GM18519 (cell line): ENCODE results near the gene GIPR.
"Not testable (repeated sequence)": the region's sequence is repeated elsewhere in the genome, so short reads cannot be mapped to it uniquely, and the experiment has no call there.

Experiments used
- ATAC-seq: cut with Tn5 transposase; IDR thresholded peaks from one replicate; pipeline ENCODE4 v1.9.1; 2021; ENCODE audit warnings: mild to moderate bottlenecking, moderate library complexity; ENCODE audit not compliant: unreplicated experiment, low FRiP score

GIPR gene

GRCh38 chr19:45645631-45646344, 22.2 kb upstream of the GIPR start:
- no peak for ATAC-seq

GRCh38 chr19:45646345-45646698, 21.7 kb upstream of the GIPR start:
- no peak for ATAC-seq

- no peak for ATAC-seq
Observed at GRCh38 chr19:45650722-45651121, 17.3 kb upstream of the GIPR start.

- ATAC-seq = no peak
Observed at GRCh38 chr19:45653634-45654033, 14.4 kb upstream of the GIPR start.

- no peak for ATAC-seq
Observed at GRCh38 chr19:45655073-45655472, 12.9 kb upstream of the GIPR start.

DNA sequence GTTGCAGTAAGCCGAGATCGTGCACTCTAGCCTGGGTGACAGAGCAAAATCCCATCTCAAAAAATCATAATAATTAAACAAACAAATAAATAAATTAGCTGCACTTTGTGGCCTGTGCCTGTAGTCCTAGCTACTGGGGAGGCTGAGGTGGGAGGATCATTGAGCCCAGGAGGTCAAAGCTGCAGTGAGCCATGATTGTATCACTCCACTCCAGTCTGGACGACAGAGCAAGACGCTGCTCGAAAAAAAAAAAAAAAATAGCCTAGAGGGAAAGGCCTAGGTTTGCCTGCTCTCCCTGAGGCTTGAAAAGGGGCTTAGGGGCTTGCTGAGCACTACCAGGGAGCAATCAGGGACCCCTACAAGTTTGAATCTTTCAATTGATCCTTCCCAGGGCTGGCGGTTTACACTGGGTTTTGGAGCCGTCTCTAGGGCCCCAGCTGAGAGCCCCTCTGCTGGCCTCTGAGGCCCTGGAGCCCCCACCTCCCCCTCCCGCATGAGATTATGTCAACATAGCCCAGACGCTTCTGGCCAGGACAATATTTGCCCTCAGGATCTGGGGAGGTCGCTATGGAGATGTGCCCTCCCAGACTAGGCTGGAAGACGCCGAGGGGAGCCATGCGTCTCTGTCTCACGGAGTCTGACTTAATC, 10.4 kb upstream of the GIPR start:
- no peak for ATAC-seq

GRCh38 chr19:45659096-45659729, 8.8 kb upstream of the GIPR start:
- no peak for ATAC-seq

DNA sequence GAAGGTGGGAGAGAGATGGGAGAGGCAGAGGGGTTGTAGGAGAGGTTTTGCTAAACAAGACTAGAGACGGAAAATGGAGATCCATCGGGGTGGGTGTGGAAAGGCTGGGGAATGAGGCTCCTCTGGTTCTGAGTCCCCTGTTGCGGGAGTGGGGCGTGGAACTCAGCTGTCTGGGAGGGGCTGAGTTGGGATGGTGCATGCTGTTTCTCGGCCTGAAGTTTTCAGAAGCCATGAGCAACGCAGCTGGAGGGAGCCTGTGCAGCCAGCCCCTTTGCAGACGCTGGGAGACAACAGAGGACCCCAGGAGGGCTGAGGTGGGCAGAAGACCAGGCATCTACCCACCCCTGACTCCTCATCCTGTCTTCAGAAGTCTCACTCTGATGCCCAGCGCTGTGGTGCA, 7.4 kb upstream of the GIPR start:
- no peak for ATAC-seq

GRCh38 chr19:45663800-45664199, 4.2 kb upstream of the GIPR start:
- no peak for ATAC-seq

GRCh38 chr19:45664575-45664974, 3.4 kb upstream of the GIPR start:
- ATAC-seq = no peak

DNA sequence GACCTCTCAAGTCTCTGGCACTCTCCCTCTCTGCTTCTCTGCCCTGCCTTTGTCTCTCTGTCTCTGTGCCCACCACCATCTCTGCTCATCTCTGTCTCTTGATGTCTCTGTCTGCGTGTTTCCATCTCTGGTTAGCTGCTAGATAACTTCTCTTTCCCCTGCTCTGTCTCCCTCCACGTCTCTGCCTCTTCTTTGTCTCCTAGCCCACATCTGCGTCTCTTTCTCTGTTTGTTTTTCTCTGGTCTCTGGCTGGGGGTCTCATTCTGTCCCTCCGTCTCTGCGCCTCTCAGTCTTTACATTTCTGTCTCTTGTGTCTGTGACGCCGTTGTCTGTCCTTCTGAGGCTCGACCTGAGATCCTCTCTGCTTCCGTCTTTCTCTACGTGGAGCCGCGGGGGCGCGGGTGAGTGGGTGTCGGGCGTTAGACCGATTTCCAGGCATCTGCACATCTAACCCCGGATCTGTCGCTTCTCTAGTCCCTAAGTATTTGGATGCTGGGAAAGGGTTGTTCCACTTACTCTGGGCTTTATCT, 386 bp downstream of the GIPR start:
- ATAC-seq = no peak

DNA sequence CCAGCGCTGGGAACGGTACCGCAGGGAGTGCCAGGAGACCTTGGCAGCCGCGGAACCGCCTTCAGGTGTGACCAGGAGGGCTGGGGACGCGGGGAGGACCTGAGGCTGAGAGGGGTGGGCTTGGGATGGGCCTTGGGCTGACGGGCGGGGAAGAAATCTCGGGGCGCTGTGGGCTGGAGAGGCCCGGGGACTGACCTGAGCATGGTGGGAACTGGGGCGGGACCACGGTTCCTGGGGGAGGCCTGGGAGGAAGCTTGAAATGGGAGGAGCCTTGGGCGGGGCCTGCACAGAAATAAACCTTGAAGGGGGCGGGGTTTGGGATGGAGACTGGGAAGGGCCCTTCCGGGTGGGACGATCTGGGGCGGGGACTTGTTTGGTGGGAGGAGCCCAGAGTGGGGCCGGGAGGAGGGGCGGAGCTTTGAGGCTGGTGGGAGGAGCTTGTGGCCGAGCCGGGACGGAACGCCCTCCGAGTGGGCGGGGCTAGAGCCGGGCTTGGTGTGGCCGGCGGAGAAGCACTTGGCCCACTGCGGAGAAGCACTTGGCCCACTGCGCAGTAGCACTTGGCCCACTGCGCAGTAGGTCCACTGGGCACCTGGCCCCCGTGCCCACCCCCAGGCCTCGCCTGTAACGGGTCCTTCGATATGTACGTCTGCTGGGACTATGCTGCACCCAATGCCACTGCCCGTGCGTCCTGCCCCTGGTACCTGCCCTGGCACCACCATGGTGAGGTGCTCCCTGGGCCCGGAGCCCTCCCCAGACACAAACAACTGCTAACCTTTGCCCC, 2.8 kb downstream of the GIPR start:
- ATAC-seq = peak; percentile 43

- ATAC-seq = no peak
Observed at GRCh38 chr19:45674946-45675345, 6.9 kb downstream of the GIPR start.

DNA sequence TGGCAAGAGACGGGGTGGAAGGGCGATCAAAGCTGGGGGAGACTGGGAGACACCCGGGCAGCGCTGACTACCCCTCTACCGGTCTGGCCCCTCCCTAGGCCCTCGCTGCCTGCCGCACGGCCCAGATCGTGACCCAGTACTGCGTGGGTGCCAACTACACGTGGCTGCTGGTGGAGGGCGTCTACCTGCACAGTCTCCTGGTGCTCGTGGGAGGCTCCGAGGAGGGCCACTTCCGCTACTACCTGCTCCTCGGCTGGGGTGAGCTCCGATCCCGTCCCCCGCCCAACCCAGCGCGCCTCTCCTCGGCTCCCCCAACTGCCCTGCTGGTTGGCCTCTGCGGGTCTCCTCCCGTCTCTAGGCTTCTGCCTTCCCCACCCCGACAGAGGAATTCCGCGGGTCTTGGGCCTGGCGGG, 8.8 kb downstream of the GIPR start:
- ATAC-seq = no peak

GRCh38 chr19:45677351-45678230, 9.6 kb downstream of the GIPR start:
- no peak for ATAC-seq

DNA sequence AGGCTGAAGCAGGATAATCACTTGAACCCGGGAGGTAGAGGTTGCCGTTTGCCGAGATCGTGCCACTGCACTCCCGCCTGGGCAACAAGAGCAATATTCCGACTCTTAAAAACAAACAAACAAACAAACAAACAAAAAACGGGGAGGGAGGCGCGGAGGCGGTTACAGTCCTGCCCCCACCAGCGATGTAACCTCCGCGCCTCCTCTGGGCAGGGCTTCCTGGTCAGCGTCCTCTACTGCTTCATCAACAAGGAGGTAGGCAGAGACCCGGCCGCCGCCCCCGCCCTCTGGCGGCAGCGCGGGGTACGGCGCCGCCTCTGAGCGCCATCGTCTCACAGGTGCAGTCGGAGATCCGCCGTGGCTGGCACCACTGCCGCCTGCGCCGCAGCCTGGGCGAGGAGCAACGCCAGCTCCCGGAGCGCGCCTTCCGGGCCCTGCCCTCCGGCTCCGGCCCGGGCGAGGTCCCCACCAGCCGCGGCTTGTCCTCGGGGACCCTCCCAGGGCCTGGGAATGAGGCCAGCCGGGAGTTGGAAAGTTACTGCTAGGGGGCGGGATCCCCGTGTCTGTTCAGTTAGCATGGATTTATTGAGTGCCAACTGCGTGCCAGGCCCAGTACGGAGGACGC, 13.5 kb downstream of the GIPR start:
- peak; percentile 54 for ATAC-seq

GRCh38 chr19:45682117-45682516, 14.1 kb downstream of the GIPR start:
- no peak for ATAC-seq

GRCh38 chr19:45682908-45683307, 14.9 kb downstream of the GIPR start:
- ATAC-seq = no peak

- ATAC-seq = not testable (repeated sequence)
Observed at GRCh38 chr19:45685045-45685444, 17.0 kb downstream of the GIPR start.
